Esophagus muscularis mucosa (tissue), 4 donors: ENCODE measurements around the gene SERPING1.

Experiments
- EP300 ChIP-seq: sonication (generic); formaldehyde crosslinking; IDR thresholded peaks from one replicate; pipeline ENCODE4 v1.6.1; 2017; ENCODE audit warnings: antibody characterized with exemption
- POLR2A ChIP-seq: fragments of 450-650 bp; IDR thresholded peaks from one replicate; pipeline ENCODE4 v1.6.1; 2017; ENCODE audit warnings: antibody characterized with exemption, moderate library complexity, mild to moderate bottlenecking, low read depth
- POLR2AphosphoS5 ChIP-seq, 2 donors: sonication (generic); formaldehyde crosslinking; IDR thresholded peaks; one replicate each; pipeline ENCODE4 v1.6.1; 2017; ENCODE audit warnings: antibody characterized with exemption in 2 of 2
- TF ChIP-seq, protein P1 (sequence below), 3 experiments: fragments of 200-600 bp in 2 of 3; fragments of 450-650 bp in 1 of 3; sonication (generic) in 2 of 3; IDR thresholded peaks; one replicate each; pipeline ENCODE4 v1.5.1; 2017 to 2019; ENCODE audit warnings: antibody characterized with exemption in 3 of 3, mild to moderate bottlenecking in 2 of 3, moderate library complexity in 1 of 3

DNA sequence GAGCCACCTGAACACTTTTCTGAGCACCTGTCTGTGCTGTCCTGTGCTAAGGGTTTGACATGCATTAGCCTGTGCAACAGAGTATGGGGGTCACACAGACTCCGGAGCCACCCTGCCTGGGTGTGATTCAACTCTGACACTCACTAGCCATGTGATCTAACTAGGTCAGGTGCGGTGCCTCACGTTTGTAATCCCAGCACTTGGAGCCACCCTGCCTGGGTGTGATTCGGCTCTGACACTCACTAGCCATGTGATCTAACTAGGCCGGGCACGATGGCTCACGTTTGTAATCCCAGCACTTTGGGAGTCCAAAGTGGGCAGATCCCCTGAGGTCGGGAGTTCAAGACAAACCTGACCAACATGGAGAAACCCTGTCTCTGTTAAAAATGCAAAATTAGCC is 41.4 kb upstream of the SERPING1 start:
- TF ChIP-seq, protein P1, sequence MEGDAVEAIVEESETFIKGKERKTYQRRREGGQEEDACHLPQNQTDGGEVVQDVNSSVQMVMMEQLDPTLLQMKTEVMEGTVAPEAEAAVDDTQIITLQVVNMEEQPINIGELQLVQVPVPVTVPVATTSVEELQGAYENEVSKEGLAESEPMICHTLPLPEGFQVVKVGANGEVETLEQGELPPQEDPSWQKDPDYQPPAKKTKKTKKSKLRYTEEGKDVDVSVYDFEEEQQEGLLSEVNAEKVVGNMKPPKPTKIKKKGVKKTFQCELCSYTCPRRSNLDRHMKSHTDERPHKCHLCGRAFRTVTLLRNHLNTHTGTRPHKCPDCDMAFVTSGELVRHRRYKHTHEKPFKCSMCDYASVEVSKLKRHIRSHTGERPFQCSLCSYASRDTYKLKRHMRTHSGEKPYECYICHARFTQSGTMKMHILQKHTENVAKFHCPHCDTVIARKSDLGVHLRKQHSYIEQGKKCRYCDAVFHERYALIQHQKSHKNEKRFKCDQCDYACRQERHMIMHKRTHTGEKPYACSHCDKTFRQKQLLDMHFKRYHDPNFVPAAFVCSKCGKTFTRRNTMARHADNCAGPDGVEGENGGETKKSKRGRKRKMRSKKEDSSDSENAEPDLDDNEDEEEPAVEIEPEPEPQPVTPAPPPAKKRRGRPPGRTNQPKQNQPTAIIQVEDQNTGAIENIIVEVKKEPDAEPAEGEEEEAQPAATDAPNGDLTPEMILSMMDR (IDR thresholded peaks at IDR 0.05): no peak
- TF ChIP-seq EP300 (no peak), POLR2AphosphoS5 (IDR thresholded peaks at IDR 0.05) (no peak), POLR2A (no peak)
